GM18502 (cell line): ENCODE data around the gene UBXN7.
"Not testable (repeated sequence)": the region's sequence is repeated elsewhere in the genome, so short reads cannot be mapped to it uniquely, and the experiment has no call there.

ENCODE experiments used
- ATAC-seq: cut with Tn5 transposase; IDR thresholded peaks from one replicate; pipeline ENCODE4 v1.9.1; 2021; ENCODE audit warnings: mild to moderate bottlenecking; ENCODE audit not compliant: unreplicated experiment, poor library complexity

The UBXN7 gene

GRCh38 chr3:196421668-196422067 is 10.6 kb downstream of the UBXN7 start:
- not testable (repeated sequence) for ATAC-seq

GRCh38 chr3:196419386-196419785 is 12.8 kb downstream of the UBXN7 start:
- no peak for ATAC-seq

- no peak for ATAC-seq
Measured at GRCh38 chr3:196418601-196419000, 13.6 kb downstream of the UBXN7 start.

GRCh38 chr3:196414469-196414868 is 17.8 kb downstream of the UBXN7 start:
- no peak for ATAC-seq

GRCh38 chr3:196412704-196413103 is 19.5 kb downstream of the UBXN7 start:
- ATAC-seq: peak; percentile 74

- ATAC-seq: no peak
Measured at GRCh38 chr3:196409409-196409808, 22.8 kb downstream of the UBXN7 start.

- no peak for ATAC-seq
Measured at GRCh38 chr3:196408565-196409300, 23.5 kb downstream of the UBXN7 start.

- ATAC-seq: no peak
Measured at GRCh38 chr3:196406811-196407470, 25.3 kb downstream of the UBXN7 start.

- ATAC-seq: no peak
Measured at GRCh38 chr3:196400331-196400730, 31.9 kb downstream of the UBXN7 start.

GRCh38 chr3:196399485-196399945 is 32.7 kb downstream of the UBXN7 start:
- no peak for ATAC-seq

- no peak for ATAC-seq
Measured at GRCh38 chr3:196398782-196399181, 33.4 kb downstream of the UBXN7 start.

GRCh38 chr3:196397941-196398340 is 34.3 kb downstream of the UBXN7 start:
- no peak for ATAC-seq

GRCh38 chr3:196390116-196390515 is 42.1 kb downstream of the UBXN7 start:
- ATAC-seq: no peak

GRCh38 chr3:196388956-196389355 is 43.3 kb downstream of the UBXN7 start:
- no peak for ATAC-seq

- not testable (repeated sequence) for ATAC-seq
Measured at GRCh38 chr3:196387941-196388340, 44.3 kb downstream of the UBXN7 start.

- ATAC-seq: not testable (repeated sequence)
Measured at GRCh38 chr3:196386797-196387196, 45.4 kb downstream of the UBXN7 start.

GRCh38 chr3:196386034-196386433 is 46.2 kb downstream of the UBXN7 start:
- not testable (repeated sequence) for ATAC-seq

GRCh38 chr3:196385446-196385845 is 46.8 kb downstream of the UBXN7 start:
- ATAC-seq: not testable (repeated sequence)

- ATAC-seq: no peak
Measured at GRCh38 chr3:196378146-196378841, 53.9 kb downstream of the UBXN7 start.

- ATAC-seq: no peak
Measured at GRCh38 chr3:196377321-196377720, 54.9 kb downstream of the UBXN7 start.

- no peak for ATAC-seq
Measured at GRCh38 chr3:196365736-196366135, 66.5 kb downstream of the UBXN7 start.
